HL-60 (cell line): ENCODE results near the gene COQ8B.
"Not testable (repeated sequence)": the region's sequence is repeated elsewhere in the genome, so short reads cannot be mapped to it uniquely, and the experiment has no call there.

ENCODE experiments used
- DNase-seq, 2 experiments: peaks; one replicate each; pipeline ENCODE4 v3.0.0-alpha.2; 2010 to 2020; ENCODE audit warnings: low read depth in 1 of 2, low spot score in 1 of 2
- H3K27ac ChIP-seq: fragments of 250-450 bp; sonication (Bioruptor Pico); replicated peaks from 2 replicates; pipeline ENCODE4 v1.5.1; 2020; ENCODE audit warnings: mild to moderate bottlenecking, moderate library complexity
- H3K27me3 ChIP-seq: fragments of 250-450 bp; sonication (Bioruptor Pico); 2 replicates; pipeline ENCODE4 v1.5.1; 2021; ENCODE audit warnings: mild to moderate bottlenecking, moderate library complexity; ENCODE audit not compliant: insufficient read depth, poor library complexity, severe bottlenecking
- H3K4me3 ChIP-seq: replicated peaks from 2 replicates; pipeline ENCODE4 v1.5.1; 2011; ENCODE audit warnings: mild to moderate bottlenecking, control low read depth, low read length; ENCODE audit not compliant: insufficient read depth
- CTCF ChIP-seq: IDR thresholded peaks from one replicate; pipeline ENCODE4 v1.5.1; 2011; ENCODE audit warnings: low read length, control low read depth, inconsistent platforms; ENCODE audit not compliant: insufficient read depth
- GABPA ChIP-seq: IDR thresholded peaks from 2 replicates; pipeline ENCODE4 v1.6.1; 2012; ENCODE audit warnings: low read depth
- POLR2AphosphoS5 ChIP-seq: IDR thresholded peaks from 2 replicates; pipeline ENCODE4 v1.6.1; 2012; ENCODE audit warnings: low read depth
- REST ChIP-seq: IDR thresholded peaks from 2 replicates; pipeline ENCODE4 v1.6.1; 2012; ENCODE audit warnings: low read depth; ENCODE audit not compliant: insufficient replicate concordance
- SPI1 ChIP-seq: IDR thresholded peaks from 2 replicates; pipeline ENCODE4 v1.6.1; 2012; ENCODE audit warnings: low read depth, mild to moderate bottlenecking, borderline replicate concordance

The COQ8B gene

DNA sequence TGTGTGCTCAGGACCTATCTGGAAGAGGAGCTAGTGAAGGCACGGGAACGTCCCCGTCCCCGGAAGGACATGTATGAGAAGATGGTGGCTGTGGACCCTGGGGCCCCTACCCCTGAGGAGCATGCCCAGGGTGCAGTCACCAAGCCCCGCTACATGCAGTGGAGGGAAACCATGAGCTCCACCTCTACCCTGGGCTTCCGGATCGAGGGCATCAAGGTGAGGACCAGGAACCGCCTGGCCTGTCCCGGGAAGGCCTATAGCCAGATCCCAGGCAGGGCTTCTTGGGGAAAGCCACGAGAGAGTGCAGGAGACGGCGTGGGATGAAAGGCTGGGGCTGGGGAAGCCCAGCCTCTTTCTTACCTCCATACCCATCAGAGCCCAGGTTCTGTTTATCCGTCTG is 16.5 kb upstream of the COQ8B start:
- TF ChIP-seq CTCF: no peak
- TF ChIP-seq REST: no peak
- no peak for TF ChIP-seq SPI1
- no peak for TF ChIP-seq POLR2AphosphoS5
- TF ChIP-seq GABPA: no peak
- Histone ChIP-seq H3K27me3 (no peaks in the 10 kb centered on the region), H3K4me3 (no peak overlapping the region), H3K27ac (no peak overlapping the region)
- DNase-seq: no peak

DNA sequence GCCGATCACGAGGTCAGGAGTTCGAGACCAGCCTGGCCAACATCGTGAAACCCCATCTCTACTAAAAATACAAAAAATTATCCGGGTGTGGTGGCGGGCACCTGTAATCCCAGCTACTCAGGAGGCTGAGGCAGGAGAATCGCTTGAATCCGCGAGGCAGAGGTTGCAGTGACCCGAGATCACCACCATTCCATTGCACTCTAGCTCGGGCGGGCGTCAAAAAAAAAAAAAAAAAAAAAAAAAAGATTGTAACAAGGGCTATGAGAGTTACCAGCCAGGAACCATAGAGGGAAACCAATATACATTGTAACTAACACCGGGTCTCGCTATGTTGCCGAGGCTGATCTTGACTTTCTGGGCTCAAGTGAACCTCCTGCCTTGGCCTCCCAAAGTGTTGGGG is 15.6 kb upstream of the COQ8B start:
- H3K4me3 ChIP-seq, H3K27me3 ChIP-seq, DNase-seq, H3K27ac ChIP-seq: not testable (repeated sequence)

- H3K27me3 ChIP-seq, H3K27ac ChIP-seq, DNase-seq, H3K4me3 ChIP-seq: not testable (repeated sequence)
Measured at GRCh38 chr19:40730065-40730464, 13.4 kb upstream of the COQ8B start.

- H3K27ac ChIP-seq: no peak overlapping the region
- TF ChIP-seq REST (no peak), GABPA (no peak), SPI1 (no peak)
- H3K27me3 ChIP-seq: no peaks in the 10 kb centered on the region
- H3K4me3 ChIP-seq: no peak overlapping the region
- DNase-seq: no peak
Measured at GRCh38 chr19:40726279-40726678, 9.6 kb upstream of the COQ8B start.

- Histone ChIP-seq H3K27me3 (no peaks in the 10 kb centered on the region), H3K4me3 (no peak overlapping the region), H3K27ac (no peak overlapping the region)
- no peak for DNase-seq
- TF ChIP-seq REST (no peak), CTCF (no peak), GABPA (no peak), SPI1 (no peak), POLR2AphosphoS5 (no peak)
Measured at GRCh38 chr19:40724855-40725254, 8.2 kb upstream of the COQ8B start.
